GM18870 (cell line): ENCODE results near the gene LSM7.

Experiments used
- ATAC-seq: cut with Tn5 transposase; IDR thresholded peaks from one replicate; pipeline ENCODE4 v1.9.1; 2021; ENCODE audit warnings: moderate library complexity; ENCODE audit not compliant: unreplicated experiment

LSM7 gene

DNA sequence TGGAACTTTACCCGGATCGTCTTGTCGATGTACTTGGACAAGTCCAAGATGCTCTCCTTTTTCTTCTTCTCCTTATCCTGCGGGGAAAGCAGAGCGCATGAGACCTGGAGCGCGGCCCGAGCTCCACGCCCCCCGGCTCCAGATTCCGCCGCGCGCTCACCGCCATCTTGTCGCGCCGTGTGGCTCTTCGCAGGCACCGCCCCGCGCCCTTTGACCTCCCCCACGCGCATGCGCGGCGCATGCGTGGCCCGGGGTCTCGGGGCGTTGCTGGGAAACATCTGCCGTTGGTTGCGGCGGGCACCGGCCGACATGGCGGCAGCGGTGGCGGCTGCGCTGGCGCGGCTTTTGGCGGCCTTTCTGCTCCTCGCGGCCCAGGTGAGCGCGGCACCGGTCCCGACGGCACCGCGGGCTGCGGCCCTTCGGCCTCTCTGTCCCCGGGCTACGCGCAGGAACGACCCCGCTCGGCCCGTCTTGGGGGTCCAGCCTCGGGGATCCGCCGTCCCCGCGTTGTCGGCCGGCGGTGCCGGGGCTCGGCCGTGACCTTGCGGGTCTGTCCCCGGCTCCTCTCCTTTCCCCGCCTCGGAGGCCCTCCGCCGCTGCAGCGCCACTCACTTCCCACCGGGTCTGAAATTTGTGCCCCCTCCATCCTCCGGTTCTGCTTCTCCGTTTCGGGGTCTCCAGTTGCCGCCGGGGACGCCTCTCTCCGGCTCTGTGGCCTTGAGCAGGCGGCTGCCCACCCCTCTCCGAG is at the start of gene LSM7, which contains the start of gene SPPL2B:
Gene LSM7, minus strand, starts transcription at position 186 of the 748 bp plus-strand sequence. Its CDS starts 20 bp downstream, at position 166.
Gene SPPL2B, plus strand, starts transcription at position 284 of the 748 bp plus-strand sequence. Its CDS starts 26 bp downstream, at position 310.
- no peak for ATAC-seq

DNA sequence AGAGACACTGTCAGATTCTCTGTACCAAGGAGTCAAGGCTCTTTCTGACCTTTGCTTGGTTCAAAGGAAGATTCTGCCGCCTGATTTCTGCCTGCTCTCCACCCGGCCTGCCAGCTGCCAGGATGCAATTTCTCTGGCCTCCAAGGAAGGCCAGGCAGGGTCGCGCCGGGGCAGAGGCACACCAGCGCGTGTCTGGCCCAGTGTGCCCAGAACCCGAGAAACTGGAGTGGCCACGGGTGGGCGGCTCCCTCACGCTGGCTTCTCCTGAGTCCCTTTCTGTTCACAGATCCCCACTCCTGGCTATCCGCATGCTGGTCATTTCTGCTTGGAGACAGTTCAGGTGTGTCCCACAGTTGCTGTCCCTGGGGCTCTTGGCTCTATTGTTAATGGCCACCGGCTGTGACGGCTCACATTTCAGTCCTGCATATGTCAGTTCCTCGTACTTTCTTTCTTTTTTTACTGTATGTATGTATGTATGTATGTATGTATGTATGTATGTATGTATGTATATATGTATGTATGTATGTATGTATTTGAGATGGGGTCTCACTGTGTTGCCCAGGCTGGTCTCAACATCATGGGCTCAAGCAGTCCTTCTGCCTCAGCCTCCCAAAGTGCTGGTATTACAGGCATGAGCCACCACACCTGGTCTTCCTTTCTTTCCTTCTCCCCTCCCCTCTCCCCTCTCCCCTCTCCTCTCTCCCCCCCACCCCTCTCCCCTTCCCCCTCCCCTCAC is 48.6 kb upstream of the LSM7 start:
- no peak for ATAC-seq

DNA sequence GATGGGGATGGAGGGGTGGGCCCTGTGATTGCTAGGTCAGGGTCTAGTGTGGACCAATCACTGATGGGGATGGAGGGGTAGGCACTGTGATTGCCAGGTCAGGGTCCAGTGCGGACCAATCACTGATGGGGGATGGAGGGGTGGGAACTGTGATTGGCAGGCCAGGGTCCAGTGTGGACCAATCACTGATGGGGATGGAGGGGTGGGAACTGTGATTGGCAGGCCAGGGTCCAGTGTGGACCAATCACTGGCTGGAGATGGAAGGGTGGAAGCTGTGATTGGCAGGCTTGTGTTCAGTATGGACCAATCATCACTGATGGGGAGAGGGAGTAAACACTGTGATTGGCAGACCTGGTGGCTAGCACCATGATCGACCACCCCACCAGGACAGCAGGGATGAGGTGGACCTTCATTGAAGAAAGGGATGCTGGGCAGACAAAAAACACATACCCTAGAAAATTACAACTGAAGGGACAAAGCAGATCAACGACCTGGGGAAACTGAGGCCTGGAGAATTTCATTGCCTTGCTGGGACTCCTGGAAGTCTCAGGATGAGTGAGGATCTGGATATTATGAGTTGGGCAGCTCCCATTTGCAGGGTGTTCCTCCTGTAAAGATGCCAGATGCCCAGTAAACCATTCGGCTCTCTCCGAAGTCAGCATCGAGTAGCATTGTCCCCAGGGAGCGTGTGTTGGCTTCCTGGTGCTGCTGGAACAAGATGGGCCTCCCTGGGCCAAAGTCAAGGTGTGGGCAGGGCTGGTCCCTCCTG is 47.2 kb upstream of the LSM7 start:
- ATAC-seq: no peak

DNA sequence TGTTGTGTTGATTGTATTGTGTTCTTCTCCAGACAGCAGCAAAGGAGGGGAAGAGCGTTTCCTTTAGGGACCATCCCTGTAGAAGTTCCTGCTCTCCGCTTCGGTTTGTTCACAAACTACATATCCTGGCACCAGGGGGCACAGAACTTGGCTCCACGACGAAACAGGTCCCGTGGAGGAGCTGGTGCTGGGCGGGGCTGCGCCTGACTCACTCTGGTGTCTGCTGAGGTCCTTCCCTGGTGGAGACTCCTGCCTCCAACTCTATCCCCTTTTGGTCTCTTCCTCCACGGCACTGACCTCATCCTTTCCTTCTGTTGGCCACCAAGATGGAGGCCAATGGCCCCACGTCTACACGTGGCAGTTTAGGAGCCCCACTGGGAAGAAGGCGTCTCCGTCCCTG is 46.4 kb upstream of the LSM7 start:
- no peak for ATAC-seq

DNA sequence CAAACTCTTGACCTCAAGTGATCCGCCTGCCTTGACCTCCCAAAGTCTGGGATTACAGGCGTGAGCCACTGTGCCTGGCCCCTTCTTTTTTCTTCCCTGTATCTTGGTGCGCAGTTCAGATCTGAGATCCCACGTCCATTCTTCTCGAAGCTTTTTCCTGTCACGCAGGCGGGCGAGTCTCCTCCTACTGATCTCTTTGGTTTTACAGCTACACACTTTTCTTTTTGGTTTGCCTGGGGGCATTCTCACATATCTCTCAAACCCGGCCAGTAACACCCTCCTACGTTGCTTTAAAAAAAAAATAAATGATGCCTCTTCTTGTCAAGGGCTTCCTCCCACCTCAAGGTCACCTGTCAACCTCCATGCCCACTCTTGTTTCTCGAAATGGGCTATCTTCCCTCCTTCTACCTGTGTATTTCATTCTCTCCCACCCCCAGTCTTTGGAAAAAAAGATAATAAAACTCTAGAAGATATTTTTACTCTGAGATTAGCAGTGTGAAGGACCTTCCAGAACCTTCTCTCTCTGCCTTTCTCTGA is 43.8 kb upstream of the LSM7 start:
- ATAC-seq: no peak

DNA sequence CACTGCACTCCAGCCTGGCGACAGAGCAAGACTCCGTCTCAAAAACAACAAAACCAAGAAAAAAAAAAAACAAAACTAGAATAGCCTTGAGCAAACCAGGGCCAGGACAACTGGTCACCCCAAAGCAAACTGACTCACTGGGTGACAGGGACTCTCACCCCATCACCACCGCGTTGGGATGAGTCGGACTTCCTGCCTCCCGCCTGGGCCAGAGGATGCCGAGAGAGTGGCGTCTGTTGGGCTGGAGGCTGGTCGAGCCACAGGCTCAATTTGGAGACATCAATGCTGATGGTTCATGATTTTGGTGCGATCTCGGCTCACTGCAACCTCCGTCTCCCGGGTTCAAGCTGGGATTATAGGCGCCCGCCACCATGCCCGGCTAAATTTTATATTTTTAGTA is 43.3 kb upstream of the LSM7 start:
- ATAC-seq: no peak

DNA sequence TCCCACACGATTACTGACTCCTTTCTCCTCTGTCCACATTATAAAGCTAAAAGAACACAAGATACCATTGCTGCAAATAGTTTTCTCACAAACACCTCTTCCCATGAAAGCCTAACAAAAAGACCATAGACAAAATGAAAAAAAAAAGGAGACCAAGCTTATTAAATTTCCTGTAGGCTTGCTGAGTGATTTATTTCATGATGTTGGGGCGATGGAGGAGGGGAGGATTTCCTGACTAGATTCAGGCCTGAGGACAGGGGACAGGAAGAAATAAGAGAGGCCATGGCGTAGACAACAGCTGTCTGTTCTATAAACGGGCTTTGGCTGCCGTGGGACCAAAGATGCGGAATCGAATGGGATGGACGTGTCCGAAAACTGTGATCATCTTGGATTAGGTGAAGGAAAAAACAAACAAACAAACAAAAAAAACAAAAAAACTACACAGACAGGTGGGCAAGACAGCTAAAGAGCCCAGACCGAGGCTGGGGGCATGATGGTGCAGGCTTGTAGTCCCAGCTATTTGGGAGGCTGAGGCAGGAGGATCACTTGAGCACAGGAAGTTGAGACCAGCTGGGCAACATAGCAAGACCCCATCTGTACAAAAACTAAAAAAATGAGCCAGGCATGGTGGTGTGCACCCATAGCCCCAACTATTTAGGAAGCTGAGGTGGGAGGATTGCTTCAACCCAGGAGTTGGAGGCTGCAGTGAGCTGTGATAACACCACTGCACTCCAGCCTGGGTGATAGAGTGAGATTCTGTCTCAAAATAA is 37.0 kb upstream of the LSM7 start:
- ATAC-seq: no peak

DNA sequence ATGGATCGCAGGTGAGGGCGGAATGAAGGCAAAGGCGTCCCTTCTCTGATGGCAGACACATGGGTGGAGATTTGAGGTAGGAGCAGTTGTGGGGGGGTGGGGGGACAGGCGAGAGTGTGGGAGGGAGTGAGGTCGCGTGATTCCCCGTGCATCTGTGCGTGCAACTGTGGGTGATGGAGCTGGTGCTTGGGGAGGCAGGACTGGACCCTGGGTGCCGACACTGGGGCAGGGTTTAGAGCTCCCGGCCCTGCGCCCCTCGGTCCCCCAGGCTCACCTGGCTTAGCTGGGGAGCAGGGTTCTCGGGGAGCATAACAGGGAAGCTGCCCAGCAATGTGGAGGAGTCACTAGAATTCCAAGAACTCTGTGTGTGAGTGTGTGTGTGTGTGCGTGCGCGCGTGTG is 35.0 kb upstream of the LSM7 start:
- ATAC-seq: no peak

DNA sequence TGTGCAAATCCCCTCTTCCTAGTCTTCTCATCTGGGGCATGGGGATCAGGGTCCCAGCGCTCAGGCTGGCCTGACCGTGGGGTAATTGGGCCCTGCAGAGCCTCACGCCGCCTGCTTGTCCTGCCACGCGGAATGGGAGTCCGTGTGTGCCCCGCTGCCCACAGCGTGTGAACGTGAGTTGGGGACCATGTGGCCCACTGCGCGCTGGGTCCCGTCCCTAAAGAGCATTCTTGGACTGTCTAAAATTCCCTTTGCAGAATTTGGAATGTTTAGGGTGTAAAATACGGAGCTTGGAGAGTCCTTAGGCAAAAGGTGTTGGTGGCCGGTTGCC is 34.5 kb upstream of the LSM7 start:
- no peak for ATAC-seq

DNA sequence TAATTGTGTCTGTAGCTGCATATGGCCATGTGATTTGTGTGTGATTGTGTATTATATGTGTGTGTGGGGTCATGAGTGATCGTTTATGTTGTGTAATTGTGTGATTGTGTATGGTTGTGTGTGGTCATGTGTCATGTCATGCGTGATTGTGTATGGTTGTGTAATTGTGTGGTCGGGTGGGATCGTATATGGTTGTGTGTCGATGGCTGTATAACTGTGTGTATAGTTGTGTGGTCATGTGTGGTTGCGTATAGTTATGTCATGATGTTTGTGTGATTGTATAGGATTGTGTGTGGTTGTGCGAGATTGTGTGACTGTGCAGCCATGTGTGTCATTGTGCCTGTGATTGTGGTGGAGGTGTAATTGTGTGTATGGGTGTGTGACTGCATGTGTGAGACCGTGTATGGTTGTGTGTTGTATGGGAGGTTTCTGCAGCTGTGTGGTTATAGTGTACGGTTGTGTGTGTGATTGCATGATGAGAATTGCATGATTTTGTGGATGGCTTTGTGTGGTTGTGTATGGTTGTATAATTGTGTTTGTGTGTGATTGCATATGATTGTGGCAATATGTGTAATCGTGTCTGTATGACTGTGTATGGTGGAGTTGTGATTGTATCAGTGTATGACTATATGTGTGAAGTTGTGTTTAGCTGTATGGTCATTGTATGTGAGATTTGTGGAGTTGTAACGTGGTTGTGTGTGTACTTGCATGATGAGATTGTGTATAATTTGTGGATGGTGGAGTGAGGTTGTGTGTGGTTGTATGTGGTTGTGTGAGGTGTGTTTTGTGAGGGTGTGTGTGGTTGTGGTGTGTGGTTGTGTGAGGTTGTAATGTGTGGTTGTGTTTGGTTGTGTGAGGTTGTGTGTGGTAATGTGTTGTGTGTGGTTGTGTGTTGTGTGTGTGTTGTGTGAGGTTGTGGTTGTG is 33.9 kb upstream of the LSM7 start:
- no peak for ATAC-seq

DNA sequence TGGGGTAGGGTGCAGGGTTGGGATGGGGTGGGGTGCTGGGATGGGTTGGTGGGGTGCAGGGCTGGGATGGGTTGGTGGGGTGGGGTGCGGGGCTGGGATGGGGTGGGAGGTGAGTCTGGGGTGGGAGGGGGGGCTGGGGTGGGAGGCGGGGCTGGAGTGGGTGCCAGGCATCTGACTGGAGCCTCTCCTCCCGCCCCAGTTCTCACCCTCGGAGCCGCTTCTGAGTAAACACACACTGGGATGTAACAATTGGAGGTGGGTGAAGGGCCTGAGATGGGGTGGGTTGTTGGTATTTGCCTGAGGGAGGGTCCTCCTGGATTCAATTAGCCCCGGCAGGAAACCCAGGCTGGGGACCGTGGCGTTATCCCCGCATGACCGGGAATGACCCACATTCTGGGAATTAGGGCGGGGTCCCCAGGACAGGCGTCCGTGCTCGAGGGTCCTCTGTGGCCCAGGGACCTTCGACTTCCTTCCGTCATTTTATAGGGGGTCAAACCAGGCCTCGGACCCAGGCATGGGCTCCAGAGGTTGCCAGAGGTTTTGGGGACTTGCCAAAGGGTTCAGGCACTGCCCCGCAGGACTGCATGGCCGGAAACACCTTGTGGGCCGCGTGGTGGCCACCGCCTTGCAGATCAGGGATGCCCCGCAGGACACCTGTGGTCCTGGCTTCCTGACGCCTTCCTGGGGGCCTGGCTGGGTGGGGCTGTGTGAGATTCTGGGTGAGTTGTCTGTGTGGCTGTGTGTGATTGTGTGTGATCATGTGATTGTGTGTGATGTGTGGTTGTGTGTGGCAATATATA is 33.1 kb upstream of the LSM7 start:
- no peak for ATAC-seq

DNA sequence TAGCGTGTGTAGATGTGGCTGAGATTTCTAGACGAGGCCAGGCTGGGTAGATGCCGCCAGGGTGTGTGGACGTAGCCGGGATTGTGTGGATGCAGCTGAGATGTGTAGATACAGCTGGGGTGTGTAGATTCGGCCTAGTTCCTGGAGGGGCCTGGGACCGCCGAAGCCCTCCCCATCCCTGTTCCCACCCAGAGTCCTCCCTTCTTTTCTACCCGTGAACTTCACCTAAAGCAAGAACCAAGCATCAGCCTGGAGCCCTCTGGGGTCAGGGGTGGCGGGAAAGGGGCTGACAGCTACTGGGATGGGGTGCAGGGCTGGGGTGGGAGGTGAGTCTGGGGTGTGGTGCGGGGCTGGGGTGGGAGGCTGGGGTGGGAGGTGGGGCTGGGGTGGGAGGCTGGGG is 32.4 kb upstream of the LSM7 start:
- no peak for ATAC-seq

DNA sequence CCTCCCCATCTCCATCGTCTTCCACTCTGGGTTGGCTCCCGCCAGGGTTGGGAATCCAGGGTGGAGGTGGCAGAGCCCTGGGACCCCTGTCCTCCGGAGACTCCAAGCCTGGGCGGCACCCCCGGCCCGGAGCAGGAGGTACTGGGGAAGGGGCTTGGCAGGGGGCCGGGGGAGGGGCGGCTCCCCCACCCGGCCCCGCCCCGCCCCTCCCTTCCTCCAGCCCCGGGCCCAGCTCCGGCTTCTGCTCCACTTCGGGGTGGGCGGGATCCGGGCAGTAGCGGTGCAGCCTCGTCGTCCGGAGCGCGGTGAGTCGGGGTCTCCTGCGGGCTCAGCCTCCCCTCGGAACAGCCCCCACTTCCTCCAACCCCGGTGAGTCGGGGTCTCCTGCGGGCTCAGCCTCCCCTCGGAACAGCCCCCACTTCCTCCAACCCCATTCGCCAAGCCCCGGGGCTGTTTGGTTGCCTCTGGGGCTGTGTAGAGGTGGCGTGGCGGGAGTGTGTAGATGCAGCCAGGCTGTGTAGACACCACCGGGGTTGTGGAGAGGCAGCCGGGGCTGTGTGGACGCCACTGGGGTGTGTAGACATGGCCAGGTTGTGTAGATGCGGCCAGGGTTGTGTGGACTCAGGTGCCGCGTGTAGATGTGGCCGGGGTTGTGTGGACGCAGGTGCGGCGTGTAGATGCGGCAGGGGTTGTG is 31.8 kb upstream of the LSM7 start, which contains the start of gene TMPRSS9:
Gene TMPRSS9, plus strand, starts transcription at position 274 of the 694 bp plus-strand sequence. CDS start 29,521 bp downstream, outside the sequence.
- no peak for ATAC-seq

DNA sequence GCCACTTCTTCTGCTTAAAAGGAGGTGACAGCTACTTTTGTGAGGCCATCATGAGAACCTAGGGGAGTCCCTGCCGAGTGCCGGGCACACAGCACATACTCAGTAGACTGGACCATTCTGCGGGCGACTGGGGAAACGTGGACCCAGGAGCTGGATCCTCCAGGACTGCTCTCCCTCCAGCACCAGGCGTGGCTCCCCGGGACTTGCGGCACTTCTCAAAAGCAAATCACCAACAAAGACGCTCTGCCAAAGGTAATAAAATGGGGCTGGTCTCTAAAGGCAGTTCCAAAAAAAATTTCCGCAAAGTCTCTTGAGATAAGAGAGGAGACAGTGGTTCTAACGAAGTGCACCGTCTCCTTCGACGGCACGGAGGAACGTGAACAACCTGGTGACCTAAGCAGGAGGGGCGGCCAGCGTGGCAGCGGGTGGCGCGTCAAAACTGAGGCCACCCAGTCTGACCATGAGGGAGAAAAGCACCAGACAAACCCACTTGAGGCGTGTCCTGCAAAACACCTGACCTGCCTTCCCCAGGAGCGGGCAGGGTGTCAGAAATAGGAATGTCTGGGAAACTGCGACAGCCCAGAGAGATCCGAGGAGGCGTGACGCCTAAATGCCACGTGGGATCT is 30.3 kb upstream of the LSM7 start:
- ATAC-seq: no peak

DNA sequence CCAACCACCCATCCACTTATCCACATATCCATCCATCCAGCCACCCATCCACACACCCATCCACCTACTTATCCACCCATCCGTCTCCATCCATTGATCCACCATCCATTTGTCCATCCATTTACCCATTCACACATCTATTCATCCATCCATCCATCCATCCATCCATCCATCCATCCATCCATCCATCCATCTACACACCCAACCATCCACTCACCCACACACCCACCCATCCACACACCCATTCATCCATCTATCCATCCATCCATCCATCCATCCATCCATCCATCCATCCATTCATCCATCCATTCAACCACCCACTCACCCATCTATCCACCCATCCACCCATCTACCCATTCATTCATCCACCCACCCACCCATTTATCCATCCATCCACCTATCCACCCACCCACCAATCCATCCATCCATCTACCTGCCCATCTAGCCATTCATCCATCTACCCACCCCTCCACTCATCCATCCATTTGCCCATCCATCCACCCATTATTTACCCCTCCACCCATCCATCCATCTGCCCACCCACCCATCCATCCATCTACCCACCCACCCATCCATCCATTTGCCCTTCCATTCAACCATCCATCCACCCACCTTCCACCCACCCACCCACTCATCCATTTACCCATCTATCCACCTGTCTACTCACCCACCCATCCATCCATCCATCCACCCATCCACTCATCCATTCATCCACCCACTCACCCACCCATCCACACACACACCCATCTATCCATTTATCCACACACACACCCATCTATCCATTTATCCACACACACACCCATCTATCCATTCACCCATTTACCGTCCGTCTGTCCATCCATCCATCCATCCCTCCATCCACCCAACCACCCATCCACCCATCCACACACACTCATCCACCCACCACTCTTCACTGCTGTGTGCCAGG is 29.2 kb upstream of the LSM7 start:
- no peak for ATAC-seq

DNA sequence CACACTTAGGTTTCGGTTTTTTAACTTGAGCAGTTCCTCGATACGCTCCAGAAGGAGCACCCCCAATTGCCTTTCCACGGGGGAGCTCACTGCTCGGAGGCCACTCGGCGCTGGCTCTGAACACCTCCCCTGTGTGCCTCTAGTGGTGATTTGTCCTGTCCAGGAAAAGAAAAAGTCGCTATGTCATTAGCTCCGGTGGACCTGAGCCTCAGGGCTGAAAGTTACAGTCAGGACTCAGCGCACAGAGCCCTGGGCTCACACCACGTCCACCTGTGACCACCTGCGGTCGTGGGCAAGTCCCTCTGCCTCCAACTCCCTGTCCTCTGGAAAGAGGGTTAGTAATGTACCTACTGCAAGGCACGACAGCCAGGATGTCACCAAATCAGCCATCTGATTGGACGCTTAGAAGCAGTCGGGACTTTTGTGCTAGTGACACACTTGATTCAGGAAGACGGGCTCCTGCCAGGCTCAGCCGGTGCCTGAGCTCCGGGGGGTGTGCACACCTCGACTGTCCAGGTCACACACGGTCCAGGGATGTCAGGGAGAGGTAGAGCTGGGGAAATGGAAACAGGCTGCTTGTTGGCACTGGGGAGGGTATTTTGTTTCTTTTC is 27.8 kb upstream of the LSM7 start:
- ATAC-seq: no peak
